Suprapubic skin (tissue), 4 donors: Measurements from ENCODE around the gene CHST11.

Source experiments
- CTCF ChIP-seq, 2 donors: fragments of 200-600 bp in 1 of 2; fragments of 450-650 bp in 1 of 2; sonication (generic) in 1 of 2; IDR thresholded peaks; one replicate each; pipeline ENCODE4 v1.5.1; 2016 to 2019; ENCODE audit warnings: antibody characterized with exemption in 2 of 2, mild to moderate bottlenecking in 1 of 2, moderate library complexity in 1 of 2
- EP300 ChIP-seq: sonication (generic); formaldehyde crosslinking; IDR thresholded peaks from one replicate; pipeline ENCODE4 v1.6.1; 2017; ENCODE audit warnings: antibody characterized with exemption
- POLR2A ChIP-seq, 2 donors: fragments of 450-650 bp; IDR thresholded peaks; one replicate each; pipeline ENCODE4 v1.6.1; 2017; ENCODE audit warnings: antibody characterized with exemption in 2 of 2, mild to moderate bottlenecking in 2 of 2, moderate library complexity in 2 of 2
- POLR2AphosphoS5 ChIP-seq, 3 donors: sonication (generic); formaldehyde crosslinking; IDR thresholded peaks; one replicate each; pipeline ENCODE4 v1.6.1; 2017; ENCODE audit warnings: antibody characterized with exemption in 3 of 3

GRCh38 chr12:104656921-104657320, 200.2 kb downstream of the CHST11 start:
- TF ChIP-seq CTCF (IDR thresholded peaks at IDR 0.05) (no peak), POLR2AphosphoS5 (IDR thresholded peaks at IDR 0.05) (peak in 1 of 3 donors; percentile 69), POLR2A (IDR thresholded peaks at IDR 0.05) (no peak), EP300 (no peak)
